DMS153 (cell line): ENCODE data around the gene GADD45GIP1.
"Not testable (repeated sequence)": the region's sequence is repeated elsewhere in the genome, so short reads cannot be mapped to it uniquely, and the experiment has no call there.

Experiments used
- DNase-seq: peaks from one replicate; lab custom pipeline; 2025; lab: John Stamatoyannopoulos, UW

The GADD45GIP1 gene

GRCh38 chr19:12939975-12940423 lies 17.0 kb downstream of the GADD45GIP1 start:
- DNase-seq = no peak

GRCh38 chr19:12938779-12939601 lies 18.0 kb downstream of the GADD45GIP1 start:
- DNase-seq = no peak

GRCh38 chr19:12937927-12938778 lies 18.9 kb downstream of the GADD45GIP1 start, which contains the start of gene CALR:
CALR (plus strand) TSS chr19:12938609; CDS start chr19:12938680, 71 bp downstream.
- peak; percentile 99 for DNase-seq

- DNase-seq = peak; percentile 62
These were observed 19.7 kb downstream of the GADD45GIP1 start for GRCh38 chr19:12937093-12937926.

DNA sequence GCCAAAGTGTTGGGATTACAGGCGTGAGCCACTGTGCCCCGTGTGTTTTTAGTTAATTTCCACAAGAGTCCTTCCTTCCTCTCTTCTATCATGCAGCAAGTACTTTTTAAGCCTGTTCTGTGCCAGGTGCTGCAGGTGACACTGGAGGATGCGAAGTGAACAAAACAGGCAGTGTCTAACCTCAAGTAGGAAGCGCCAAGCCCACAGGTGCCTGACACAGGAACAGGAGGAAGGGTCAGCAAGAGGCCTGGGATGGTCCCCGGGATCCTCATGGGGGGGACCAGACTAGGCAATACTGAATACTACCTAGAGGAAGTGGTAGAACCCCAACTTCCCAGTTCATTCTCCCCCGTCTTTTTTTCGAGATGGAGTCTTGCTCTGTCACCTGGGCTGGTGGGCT lies 20.4 kb downstream of the GADD45GIP1 start:
- peak; percentile 42 for DNase-seq

DNA sequence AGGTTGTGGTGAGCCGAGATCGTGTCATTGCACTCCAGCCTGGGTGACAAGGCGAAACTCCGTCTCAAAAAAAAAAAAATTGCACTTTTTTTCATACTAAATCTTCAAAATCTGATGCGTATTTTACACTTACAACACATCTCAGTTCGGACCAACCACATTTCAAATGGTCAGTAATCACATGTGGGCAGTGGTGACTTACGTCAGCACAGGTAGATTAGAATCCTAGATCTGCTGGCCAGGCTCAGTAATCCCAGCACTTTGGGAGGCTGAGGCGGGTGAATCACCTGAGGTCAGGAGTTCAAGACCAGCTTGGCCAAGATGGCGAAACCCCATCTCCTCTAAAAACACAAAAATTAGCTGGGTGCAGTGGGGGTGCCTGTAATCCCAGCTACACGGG lies 22.0 kb downstream of the GADD45GIP1 start:
- no peak for DNase-seq

DNA sequence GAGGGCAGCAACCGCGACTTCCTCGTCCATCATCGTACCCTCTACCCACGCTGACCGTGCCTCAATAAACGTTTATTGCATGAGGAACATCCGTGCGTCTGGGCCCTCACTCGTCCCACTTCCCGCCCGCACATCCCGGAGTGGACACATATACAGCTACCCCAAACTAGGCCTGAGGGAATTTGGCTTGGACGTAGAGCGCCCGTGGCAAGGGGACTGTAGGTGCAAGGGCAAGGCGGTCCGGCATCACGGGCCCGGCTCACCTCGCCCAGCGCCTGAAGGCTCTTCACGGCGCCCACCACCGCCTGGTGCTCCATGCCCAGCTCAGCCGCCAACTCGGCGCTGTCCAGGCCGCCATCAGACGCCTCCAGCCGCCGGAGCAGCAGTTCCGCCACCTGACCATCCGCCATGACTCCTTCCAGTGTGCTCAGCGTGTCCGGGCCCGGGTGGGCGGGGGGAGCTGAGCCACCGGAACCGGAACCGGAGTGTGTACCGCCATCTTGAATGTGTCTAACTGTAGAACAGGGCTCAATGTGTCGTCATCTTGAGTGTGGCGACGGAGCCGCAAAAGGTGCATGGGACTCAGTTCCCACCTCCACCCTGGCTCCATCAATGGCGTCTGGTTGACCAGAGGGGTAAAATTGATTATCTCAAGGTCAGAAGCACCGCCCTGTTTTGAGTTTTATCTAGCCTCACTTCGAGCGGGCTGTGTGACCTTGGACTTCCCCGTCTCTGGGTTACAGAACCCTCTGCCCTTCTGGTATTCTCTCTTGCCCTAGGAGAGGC lies 23.5 kb downstream of the GADD45GIP1 start, which contains the start of gene FARSA:
FARSA (minus strand) TSS at position 425 of the 786 bp plus-strand sequence; CDS start at position 410, 15 bp downstream.
- peak; percentile 78 for DNase-seq

- no peak for DNase-seq
These were observed 24.4 kb downstream of the GADD45GIP1 start for GRCh38 chr19:12932392-12933286.

DNA sequence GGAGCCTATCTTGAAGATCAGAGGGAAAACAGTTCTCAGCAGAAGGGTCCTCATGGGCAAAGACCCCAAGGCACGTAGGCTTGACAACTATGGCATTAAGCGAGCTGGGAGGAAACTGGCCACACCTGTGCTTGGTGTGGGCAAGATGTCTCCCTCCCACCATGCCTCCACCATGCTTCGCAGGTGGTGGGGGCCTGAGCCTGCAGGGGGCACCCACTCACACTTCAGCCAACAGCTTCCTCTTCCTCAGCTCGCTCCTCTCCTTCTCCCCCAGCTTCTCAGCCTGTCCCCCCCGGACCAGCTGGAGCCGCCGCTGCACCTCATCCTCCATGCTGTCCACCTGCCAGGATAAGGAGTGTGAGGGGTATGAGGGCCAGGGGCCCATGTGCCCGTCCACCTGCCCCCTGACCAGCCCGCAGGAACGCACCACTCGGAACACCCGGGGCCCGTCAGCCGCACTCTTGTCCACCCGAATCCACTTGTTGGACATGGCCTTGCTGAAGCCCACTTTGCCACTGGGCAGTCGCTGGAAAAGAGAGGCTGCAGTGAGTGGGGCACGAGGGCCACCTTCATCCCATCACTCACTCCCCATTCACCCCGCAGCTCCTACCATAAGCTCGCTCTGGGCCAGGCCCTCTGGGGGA lies 26.9 kb downstream of the GADD45GIP1 start:
- no peak for DNase-seq

DNA sequence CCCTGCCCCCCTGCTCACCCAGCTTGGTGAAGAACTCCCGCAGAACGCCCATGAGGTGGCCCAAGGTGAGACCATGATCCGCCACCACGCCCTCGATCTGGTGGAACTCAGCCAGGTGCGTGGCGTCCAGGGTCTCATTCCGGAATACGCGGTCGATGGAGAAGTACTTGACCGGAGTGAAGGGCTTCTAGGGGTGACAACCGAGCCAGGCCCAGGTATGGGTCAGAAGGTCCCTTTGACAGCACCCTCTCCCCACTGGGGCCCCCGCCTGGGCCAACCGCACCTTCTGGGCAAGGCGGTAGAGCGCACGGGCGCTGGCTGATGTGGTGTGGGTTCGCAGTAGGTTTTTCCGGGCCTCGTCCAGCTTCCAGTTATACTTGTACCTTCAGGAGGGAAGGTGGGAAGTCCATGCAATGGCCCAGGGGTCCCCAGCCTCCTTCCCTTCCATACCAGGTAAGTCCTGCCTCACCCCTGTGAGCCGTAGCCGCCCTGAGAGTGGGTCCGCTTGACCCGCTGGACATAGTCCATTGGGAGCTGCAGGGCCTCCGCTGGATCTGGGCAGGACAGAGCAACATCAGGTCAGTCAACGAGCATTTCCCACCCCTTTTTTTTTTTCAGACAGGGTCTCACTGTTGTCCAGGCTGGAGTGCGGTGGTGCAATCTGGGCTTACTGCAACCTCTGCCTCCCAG lies 32.3 kb downstream of the GADD45GIP1 start:
- no peak for DNase-seq

DNA sequence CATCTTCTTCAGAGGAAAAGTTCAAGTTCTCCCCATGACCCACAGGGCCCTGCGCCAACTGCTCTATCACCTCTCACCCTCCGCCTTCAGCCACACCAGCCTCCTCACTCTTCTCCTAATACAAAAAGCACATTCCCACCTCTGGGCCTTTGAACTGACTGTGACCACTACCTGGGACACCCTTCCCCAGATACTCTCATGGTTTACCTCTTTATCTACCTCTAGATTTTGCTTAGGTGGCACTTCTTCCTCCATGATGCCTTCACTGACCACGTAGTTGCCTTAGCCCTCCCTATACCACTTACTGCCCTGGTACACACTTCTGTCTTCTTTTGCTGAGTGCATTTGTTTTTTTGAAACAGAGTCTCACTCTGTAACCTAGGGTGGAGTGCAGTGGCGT lies 34.1 kb downstream of the GADD45GIP1 start:
- no peak for DNase-seq

GRCh38 chr19:12921047-12921446 lies 36.0 kb downstream of the GADD45GIP1 start:
- no peak for DNase-seq

GRCh38 chr19:12918253-12918652 lies 38.8 kb downstream of the GADD45GIP1 start:
- no peak for DNase-seq

DNA sequence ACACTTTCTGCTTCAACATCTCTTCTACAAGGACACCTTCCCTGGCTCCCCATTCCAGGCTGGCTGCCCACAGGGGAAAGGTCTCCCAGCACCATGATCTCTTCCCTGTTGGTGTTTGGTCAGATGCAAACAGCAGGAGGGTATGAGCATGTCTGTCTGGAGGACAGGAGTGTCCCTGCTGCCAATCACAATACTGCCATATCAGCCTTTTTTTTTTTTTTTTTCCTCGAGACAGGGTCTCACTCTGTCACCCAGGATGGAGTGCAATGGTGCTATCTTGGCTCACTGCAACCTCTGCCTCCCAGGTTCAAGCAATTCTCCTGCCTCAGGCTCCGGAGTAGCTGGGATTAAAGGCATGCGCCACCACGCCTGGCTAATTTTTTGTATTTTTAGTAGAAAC lies 41.2 kb downstream of the GADD45GIP1 start:
- DNase-seq = not testable (repeated sequence)

GRCh38 chr19:12913851-12914690 lies 43.0 kb downstream of the GADD45GIP1 start:
- peak; percentile 52 for DNase-seq

GRCh38 chr19:12913011-12913561 lies 43.9 kb downstream of the GADD45GIP1 start:
- DNase-seq = peak; percentile 98

GRCh38 chr19:12912571-12912970 lies 44.5 kb downstream of the GADD45GIP1 start:
- DNase-seq = peak; percentile 98
